Progenitor cell of endocrine pancreas (in vitro differentiated cells): ENCODE measurements around the gene EYA2. TPM values are rescaled to one million over a fixed set of nuclear protein-coding genes. Genes with fewer than 3 reads are reported as not detected.

Source experiments
- DNase-seq: peaks from one replicate; pipeline ENCODE4 v3.0.0; 2021; ENCODE audit warnings: low spot score; ENCODE audit not compliant: unreplicated experiment
- H3K27ac Mint-ChIP-seq: 2 replicates; pipeline ENCODE4 v1.8.0; 2021; ENCODE audit warnings: mild to moderate bottlenecking, moderate library complexity, mixed read lengths
- H3K27me3 Mint-ChIP-seq: 2 replicates; pipeline ENCODE4 v1.8.0; 2021; ENCODE audit warnings: mixed read lengths
- H3K36me3 Mint-ChIP-seq: 2 replicates; pipeline ENCODE4 v1.8.0; 2022; ENCODE audit warnings: mixed read lengths; ENCODE audit not compliant: insufficient read depth
- H3K4me1 Mint-ChIP-seq: 2 replicates; pipeline ENCODE4 v1.8.0; 2021; ENCODE audit warnings: low read depth, mixed read lengths
- H3K4me3 Mint-ChIP-seq: 2 replicates; pipeline ENCODE4 v1.8.0; 2021; ENCODE audit warnings: low read depth, mild to moderate bottlenecking, moderate library complexity, mixed read lengths
- H3K9me3 Mint-ChIP-seq: 2 replicates; pipeline ENCODE4 v1.8.0; 2021; ENCODE audit warnings: low read depth, mixed read lengths
- CTCF ChIP-seq: fragments of 200-600 bp; sonication (generic); IDR thresholded peaks from one replicate; pipeline ENCODE4 v1.5.0; 2021; ENCODE audit warnings: antibody characterized with exemption, mild to moderate bottlenecking; ENCODE audit not compliant: unreplicated experiment
- total RNA-seq: library from RNA; stranded (reverse); gene quantifications from 2 replicates; pipeline ENCODE4 v1.2.1, GENCODE V29; 2021

Gene EYA2
- total RNA-seq, 1 donor from 2014 or later = 0.53 TPM

- Mint-ChIP-seq H3K27ac (peak overlapping the region; percentile 78), H3K27me3 (no peaks in the 10 kb centered on the region), H3K9me3 (no peaks in the 10 kb centered on the region), H3K4me1 (peaks cover 28% of the 10 kb centered on the region), H3K36me3 (no peaks in the 10 kb centered on the region), H3K4me3 (no peak overlapping the region)
- no peak for DNase-seq
- no peak for TF ChIP-seq CTCF
Measured at GRCh38 chr20:47127999-47128398, 233.4 kb downstream of the EYA2 start.

GRCh38 chr20:47129306-47129705 lies 234.7 kb downstream of the EYA2 start:
- Mint-ChIP-seq H3K4me1 (peaks cover 27% of the 10 kb centered on the region), H3K36me3 (no peaks in the 10 kb centered on the region), H3K9me3 (no peaks in the 10 kb centered on the region), H3K4me3 (no peak overlapping the region), H3K27me3 (no peaks in the 10 kb centered on the region), H3K27ac (no peak overlapping the region)
- TF ChIP-seq CTCF = no peak
- DNase-seq = no peak

- no peaks in the 10 kb centered on the region for H3K27me3 Mint-ChIP-seq
- H3K9me3 Mint-ChIP-seq = no peaks in the 10 kb centered on the region
- H3K27ac Mint-ChIP-seq = no peak overlapping the region
- DNase-seq = no peak
- peaks cover 2% of the 10 kb centered on the region for H3K4me1 Mint-ChIP-seq
- TF ChIP-seq CTCF = no peak
- H3K36me3 Mint-ChIP-seq = no peaks in the 10 kb centered on the region
- no peak overlapping the region for H3K4me3 Mint-ChIP-seq
Measured at GRCh38 chr20:47133809-47134456, 239.3 kb downstream of the EYA2 start.

- Mint-ChIP-seq H3K9me3 (peaks cover 5% of the 10 kb centered on the region), H3K4me1 (peaks cover 9% of the 10 kb centered on the region), H3K27ac (no peak overlapping the region), H3K27me3 (no peaks in the 10 kb centered on the region), H3K4me3 (no peak overlapping the region), H3K36me3 (no peaks in the 10 kb centered on the region)
- no peak for TF ChIP-seq CTCF
- no peak for DNase-seq
Measured at GRCh38 chr20:47136782-47137181, 242.1 kb downstream of the EYA2 start.

- H3K9me3 Mint-ChIP-seq = peaks cover 7% of the 10 kb centered on the region
- peaks cover 11% of the 10 kb centered on the region for H3K4me1 Mint-ChIP-seq
- H3K36me3 Mint-ChIP-seq = no peaks in the 10 kb centered on the region
- H3K4me3 Mint-ChIP-seq = no peak overlapping the region
- no peak for TF ChIP-seq CTCF
- peak overlapping the region; percentile 50 for H3K27ac Mint-ChIP-seq
- no peak for DNase-seq
- no peaks in the 10 kb centered on the region for H3K27me3 Mint-ChIP-seq
Measured at GRCh38 chr20:47137231-47137870, 242.7 kb downstream of the EYA2 start.
